EL (cell line): Measurements from ENCODE around the gene HS6ST1.
A peak's percentile ranks its signal among the peaks of the same experiment; 100 is the strongest.
"Not testable (repeated sequence)": the region's sequence is repeated elsewhere in the genome, so short reads cannot be mapped to it uniquely, and the experiment has no call there.

Experiments used
- DNase-seq: peaks from one replicate; pipeline ENCODE4 v3.0.0-alpha.2; 2016

HS6ST1 gene

GRCh38 chr2:128320906-128321771, 2.5 kb upstream of the HS6ST1 start:
- DNase-seq = no peak

DNA sequence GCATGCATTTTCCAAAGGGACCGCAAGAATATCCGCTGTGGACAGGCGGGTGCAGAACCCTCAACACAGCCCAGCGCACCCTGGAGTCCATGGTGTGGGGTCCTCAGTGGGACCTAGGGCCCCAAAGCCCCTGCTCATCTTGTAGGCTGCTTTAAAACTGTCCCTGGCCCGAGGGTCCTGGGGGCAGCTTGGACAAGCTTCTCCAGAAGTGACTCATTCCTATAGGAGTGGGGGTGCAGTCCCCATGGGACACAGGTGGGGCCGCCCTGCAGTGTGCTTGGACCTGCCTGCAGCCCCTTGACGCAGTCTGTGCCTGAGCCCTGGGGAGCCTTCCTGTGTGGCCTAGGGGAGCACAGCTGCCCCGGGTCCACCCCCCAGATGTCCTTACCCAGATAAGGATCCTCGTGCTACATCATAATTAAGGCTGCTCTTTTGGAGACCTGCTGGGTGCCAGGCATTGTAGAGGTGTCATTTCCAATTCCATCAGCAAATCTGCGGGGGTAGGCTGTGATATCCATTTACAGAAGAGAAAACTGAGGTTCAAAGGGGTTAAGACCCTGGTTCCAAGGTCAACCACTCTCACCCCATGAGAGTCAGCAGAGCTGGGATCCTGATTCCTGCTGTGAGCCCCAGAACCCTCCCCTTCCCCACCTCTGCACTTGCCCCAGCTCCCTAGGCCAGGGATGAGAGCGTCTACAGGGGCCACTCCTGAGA, 1.7 kb upstream of the HS6ST1 start:
- no peak for DNase-seq

DNA sequence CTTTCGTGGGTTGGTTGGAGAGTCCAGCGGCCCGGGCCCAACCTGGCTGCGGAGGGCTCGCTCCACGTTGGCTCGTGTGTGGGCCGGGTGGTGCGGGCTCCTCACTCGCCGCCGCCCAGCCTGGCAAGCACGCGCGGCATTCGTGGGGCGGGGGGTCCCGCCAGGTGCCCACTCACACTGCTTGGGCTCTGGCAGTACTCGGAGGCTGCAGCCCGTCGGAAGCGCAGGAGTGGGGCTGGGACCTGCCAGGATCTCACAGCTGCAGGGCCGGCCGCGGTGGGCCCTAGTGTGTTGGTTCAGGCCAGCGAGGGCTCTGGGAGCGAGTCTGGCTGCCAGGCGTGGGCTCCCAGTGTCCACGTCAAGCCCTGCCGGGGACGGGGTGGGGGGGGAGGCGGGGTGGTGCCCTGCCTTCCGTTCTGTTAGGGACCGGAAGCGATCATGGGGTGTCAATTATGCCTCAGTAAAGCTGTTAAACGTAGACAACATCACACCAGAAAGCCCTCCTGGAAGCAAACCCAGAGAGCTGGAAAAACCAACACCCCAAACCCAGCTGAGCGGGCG, 1.0 kb upstream of the HS6ST1 start:
- DNase-seq = no peak

DNA sequence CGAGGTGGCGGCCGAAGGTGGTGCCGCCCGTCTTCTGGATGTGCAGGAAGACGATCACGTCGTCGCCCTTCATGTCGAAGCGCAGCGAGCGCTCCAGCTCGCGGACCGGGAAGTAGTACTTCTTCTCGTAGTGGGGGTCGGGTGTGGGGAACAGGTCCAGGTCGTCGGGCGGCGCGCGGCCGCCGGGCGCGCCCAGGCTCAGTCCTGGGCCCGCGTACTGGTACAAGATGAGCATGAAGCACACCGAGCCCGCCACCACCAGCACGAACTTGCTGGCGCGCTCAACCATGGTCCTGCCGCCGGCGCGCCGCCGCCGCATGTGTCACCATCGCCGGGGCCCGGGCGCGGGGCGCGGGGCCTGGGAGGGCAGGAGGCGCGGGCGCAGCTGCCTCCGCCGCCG, 423 bp downstream of the HS6ST1 start:
- not testable (repeated sequence) for DNase-seq

- not testable (repeated sequence) for DNase-seq
Observed at GRCh38 chr2:128317899-128318225, 806 bp downstream of the HS6ST1 start.

GRCh38 chr2:128317181-128317898, 1.3 kb downstream of the HS6ST1 start:
- no peak for DNase-seq

GRCh38 chr2:128316777-128317180, 1.9 kb downstream of the HS6ST1 start:
- no peak for DNase-seq

DNA sequence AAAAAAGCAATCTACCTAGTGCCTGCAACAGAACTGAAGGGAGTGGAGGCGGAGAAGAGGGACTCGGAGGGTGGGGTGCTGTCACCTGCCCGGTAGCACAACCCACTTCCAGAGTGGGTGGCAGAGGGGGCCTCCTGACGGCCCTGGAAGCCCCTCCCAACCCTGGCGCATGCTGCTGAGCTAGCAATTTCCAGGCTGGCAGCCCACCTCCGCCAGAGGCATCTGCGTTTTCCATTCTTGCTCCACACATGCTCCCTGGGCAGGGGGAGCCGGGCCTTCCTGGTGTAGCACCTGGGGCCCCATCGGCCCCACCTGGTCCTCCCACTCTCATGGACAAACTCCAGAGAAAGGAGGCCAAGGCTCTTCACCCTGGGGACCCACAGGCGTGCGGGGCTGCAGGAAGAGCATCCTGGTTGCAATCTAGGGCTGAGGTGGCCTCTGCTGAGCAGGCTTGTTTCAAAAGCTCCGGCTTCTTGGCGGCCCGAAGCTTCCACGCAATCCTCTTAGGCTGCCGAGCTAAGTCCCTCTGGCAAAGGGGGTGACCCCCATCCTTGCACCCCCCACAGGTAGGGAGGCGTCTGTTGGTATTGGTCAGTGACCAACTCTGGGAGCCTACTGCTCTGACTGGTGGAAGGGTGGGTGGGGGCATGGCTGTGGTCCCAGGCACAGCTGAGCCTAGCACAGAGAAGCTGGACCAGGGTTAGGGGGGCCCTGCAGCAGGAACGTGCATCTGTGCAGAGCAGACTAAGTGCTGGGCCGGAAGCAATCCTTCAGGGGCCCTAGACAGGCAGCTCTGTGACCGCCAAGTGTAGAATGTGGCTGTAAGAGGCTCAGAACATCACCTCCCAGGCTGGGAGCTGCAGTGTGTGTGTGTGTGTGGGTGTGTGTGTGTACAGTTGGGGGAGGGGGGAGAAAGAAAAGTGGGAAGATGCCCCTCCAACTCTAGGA, 2.6 kb downstream of the HS6ST1 start:
- DNase-seq = no peak

GRCh38 chr2:128315122-128315828, 3.4 kb downstream of the HS6ST1 start:
- no peak for DNase-seq

DNA sequence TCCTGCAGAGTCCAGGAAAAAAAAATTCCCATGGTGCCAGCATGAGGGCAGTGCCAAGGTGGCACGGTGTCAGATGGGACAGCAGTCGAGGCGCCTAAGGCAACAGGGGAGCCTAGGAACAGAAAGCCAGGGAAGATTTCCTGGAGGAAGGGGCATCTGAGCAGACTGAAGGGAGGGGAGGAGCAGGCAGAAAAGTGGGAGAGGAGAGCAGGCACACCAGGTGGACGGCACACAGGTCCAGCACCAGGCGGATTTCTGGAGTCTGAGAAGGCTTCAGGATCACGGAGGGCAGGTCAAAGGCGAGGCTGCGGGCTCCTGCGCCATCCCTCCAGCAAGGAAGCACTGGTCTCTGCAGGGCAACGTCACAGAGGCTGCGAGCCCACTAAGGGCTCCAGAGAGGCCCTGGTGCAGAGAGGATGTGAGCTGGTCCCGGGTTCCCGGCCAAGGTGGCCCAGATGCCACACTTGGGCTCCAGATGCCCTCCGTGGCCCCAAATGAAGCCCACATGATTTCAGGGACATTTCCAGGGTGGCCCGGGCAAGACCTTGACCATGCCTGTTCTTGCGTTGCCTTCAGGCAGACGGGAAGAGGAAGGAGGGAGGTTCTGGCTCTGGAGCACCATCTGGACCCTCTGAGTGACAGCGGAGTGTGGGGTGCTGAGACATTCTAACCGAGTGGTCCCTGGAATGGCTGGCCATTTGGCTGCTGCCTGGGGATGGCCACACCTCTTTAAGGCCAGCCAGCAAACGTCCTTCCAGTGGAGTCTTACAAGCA, 4.1 kb downstream of the HS6ST1 start:
- no peak for DNase-seq

DNA sequence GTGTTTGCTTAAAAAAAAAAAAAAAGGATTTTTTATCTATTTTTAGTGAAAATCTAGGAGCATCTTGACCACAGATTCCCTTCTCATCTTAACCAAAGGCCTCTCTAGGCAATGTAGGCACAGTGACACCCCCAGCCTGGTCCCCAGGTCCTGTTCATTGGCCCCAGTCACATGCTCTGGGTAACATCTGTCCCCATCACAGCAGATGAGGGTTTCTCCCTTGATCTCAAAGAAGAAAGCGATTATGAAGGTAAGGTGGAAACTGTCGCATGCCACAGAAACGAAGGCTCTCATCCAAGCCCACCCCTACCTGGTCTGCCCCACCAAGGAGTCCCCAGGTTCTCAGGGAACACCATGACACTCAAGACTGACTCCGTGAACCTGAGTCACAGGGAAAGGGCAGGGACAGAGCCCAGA, 4.7 kb downstream of the HS6ST1 start:
- no peak for DNase-seq

- DNase-seq = peak; percentile 21
Observed at GRCh38 chr2:128313091-128313836, 5.4 kb downstream of the HS6ST1 start.

DNA sequence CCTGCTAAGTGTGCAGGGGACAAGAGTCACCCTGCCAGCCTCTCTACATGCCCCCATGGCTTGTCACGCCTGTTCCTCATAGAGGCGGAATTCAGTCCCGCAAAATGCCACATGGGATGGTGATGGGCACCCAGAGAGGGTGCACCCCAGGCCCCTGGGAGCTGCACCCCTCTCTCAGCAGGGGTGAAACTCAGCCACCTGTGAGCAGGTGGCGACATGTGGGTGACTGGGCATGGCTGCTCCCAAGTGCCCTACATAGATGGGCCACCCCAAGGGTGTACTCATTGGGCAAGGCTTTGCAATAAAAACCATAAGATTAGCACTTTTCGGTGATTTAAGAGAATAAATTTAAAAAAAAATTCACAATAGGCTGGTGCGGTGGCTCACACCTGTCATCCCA, 6.3 kb downstream of the HS6ST1 start:
- no peak for DNase-seq

DNA sequence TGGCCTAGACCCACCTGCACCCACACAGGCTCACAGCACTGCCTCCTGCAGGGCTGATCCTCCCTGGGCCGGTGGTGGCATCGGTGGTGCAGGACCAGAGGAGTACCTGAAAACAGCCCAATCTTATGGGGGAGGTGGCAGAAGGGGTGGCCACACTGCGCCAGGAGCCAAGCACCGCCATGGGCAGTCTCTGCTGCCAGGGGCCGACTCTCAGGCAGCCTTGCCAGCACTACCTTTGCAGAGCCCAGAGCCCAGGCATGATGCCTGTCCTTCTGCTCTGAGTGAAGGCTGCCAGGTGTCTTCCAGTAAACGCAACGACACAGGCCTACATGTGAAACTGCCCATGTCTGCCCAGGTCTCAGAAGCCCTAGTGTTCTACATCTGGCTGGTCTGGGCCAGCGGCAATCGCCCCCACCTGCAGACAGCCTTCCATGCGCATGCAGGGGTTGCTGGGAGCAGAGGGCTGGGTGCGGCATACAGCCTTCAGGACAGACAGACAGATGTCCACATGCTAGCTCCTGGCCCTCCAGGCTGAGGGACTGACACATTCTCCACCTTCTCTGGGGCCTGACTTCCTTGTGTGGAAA, 6.8 kb downstream of the HS6ST1 start:
- no peak for DNase-seq

- DNase-seq = no peak
Observed at GRCh38 chr2:128311216-128311754, 7.4 kb downstream of the HS6ST1 start.

- no peak for DNase-seq
Observed at GRCh38 chr2:128310761-128311160, 7.9 kb downstream of the HS6ST1 start.

DNA sequence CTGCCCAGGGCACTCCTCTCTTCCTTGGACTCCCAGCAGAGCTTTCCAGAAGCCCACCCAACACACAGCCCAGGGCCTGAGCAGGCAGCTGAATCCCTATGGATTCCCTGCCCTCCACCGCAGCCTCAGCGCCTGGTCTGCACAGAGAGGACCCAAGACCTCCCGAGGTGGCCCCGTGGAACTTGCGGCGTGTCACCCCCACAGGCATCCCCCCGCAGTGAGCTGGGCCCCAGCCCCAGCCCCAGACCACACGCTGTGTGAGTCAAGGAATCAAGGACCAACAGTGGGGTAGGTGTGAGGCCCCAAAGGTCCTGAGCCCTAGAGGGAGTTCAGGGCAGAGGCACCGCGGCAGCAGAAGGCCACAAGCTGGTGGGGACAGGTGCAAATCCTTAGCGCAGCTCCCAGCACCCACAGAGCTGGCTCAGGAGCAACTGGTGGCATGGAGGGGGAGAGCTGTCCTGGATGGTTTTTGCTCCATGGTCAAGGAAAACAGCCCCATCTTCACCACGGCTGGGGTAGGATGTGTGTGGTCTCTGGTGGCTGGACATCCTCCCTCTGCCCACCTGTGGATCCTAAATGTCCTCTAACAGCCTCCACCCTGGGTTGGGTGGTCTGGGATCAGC, 8.5 kb downstream of the HS6ST1 start:
- no peak for DNase-seq

DNA sequence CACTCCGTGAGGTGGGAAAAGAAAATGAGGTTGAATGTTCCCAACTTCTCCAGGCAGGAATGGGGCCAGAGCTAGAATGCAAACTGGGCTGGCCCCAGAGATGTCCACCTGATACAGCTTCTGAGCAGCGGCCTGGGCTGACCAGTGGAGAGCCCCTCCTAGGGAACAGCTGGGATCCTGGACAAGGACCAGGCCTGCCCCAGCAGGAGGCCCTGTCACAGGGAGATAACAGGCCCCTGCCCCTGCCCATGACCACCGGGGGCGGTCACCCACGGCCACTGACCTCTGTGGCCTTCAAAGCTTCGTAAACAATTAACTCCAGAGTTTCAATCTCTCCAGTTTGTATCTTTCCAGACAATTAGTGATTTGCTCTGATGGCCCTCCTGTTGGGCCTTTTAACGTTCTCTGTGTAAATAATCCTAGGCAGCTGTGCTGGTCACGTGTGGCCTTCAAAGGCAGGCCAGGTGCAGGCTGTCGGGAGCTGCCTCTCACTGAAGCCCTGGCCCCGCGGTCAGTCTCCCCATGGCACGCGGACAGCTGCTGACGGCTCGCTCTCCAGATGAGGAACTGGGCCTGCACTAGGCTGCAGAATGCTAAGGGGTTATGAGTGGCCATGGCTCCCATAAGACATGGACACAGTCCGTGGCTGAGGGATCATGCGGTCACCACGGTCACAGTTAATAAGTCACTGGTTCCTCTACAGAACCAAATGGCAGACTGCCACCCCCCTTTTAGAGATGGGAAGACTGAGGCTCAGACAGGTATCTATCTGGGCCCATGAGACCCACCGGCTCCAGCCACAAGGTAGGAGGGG, 9.2 kb downstream of the HS6ST1 start:
- DNase-seq = no peak
